GM12801 (cell line): Measurements from ENCODE around the gene GNAQ.

Experiments
- CTCF ChIP-seq: IDR thresholded peaks from one replicate; pipeline ENCODE4 v1.5.1; 2011; ENCODE audit warnings: control low read depth; ENCODE audit not compliant: insufficient read length; ENCODE audit errors: extremely low read depth

GNAQ gene

GRCh38 chr9:77987880-77988525 is 43.6 kb downstream of the GNAQ start:
- no peak for TF ChIP-seq CTCF

- no peak for TF ChIP-seq CTCF
Observed at GRCh38 chr9:77987081-77987656, 44.4 kb downstream of the GNAQ start.

GRCh38 chr9:77985996-77986395 is 45.6 kb downstream of the GNAQ start:
- no peak for TF ChIP-seq CTCF

DNA sequence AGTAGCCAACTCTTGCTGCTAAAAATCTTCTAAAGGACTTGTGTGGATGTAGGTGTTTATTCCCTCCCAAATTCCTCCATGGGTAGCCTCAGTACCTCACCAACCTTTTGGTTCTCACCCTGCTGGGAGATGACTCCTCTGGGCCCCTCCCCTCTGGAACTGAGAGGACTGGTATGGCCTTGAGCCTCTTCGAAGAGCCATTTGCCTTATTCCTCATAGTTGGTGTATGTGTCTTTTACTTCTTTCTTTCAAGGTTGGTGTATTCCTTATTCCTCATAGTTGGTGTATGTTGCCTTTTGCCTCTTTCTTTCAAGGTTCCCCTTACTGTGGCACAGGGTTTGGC is 48.3 kb downstream of the GNAQ start:
- no peak for TF ChIP-seq CTCF

- TF ChIP-seq CTCF, result no peak
Observed at GRCh38 chr9:77982581-77983319, 48.9 kb downstream of the GNAQ start.

- no peak for TF ChIP-seq CTCF
Observed at GRCh38 chr9:77981907-77982306, 49.7 kb downstream of the GNAQ start.

GRCh38 chr9:77981332-77981731 is 50.3 kb downstream of the GNAQ start:
- TF ChIP-seq CTCF, result no peak
